Stimulated activated naive CD8-positive, alpha-beta T cell treated with anti-CD3 and anti-CD28 coated beads, Interleukin-15, amount 100 ng/mL, for 72 hours (primary cell): ENCODE data around the gene GPR62.
A peak's percentile ranks its signal among the peaks of the same experiment; 100 is the strongest.
"Not testable (repeated sequence)": the region's sequence is repeated elsewhere in the genome, so short reads cannot be mapped to it uniquely, and the experiment has no call there.

Experiments
- ATAC-seq: fragments of 150-1000 bp; cut with Tn5 transposase; 2 replicates; pipeline ENCODE4 v1.10.0; 2021; ENCODE audit warnings: mild to moderate bottlenecking, moderate library complexity
- DNase-seq, 2 donors: peaks; one replicate each; pipeline ENCODE4 v3.0.0; 2021 to 2022
- H3K27ac Mint-ChIP-seq, 2 donors: one replicate each; pipeline ENCODE4 v1.8.0; 2022; ENCODE audit warnings: mild to moderate bottlenecking in 2 of 2, mixed read lengths in 2 of 2, moderate library complexity in 2 of 2
- H3K27me3 Mint-ChIP-seq: one replicate; pipeline ENCODE4 v1.8.0; 2022; ENCODE audit warnings: mixed read lengths
- H3K4me1 Mint-ChIP-seq: one replicate; pipeline ENCODE4 v1.8.0; 2022; ENCODE audit warnings: mild to moderate bottlenecking, mixed read lengths
- H3K4me3 Mint-ChIP-seq, 2 donors: one replicate each; pipeline ENCODE4 v1.8.0; 2022; ENCODE audit warnings: mild to moderate bottlenecking in 2 of 2, mixed read lengths in 2 of 2, moderate library complexity in 1 of 2
- H3K9me3 Mint-ChIP-seq, 2 donors: one replicate each; pipeline ENCODE4 v1.8.0; 2022; ENCODE audit warnings: mixed read lengths in 2 of 2

The GPR62 gene

DNA sequence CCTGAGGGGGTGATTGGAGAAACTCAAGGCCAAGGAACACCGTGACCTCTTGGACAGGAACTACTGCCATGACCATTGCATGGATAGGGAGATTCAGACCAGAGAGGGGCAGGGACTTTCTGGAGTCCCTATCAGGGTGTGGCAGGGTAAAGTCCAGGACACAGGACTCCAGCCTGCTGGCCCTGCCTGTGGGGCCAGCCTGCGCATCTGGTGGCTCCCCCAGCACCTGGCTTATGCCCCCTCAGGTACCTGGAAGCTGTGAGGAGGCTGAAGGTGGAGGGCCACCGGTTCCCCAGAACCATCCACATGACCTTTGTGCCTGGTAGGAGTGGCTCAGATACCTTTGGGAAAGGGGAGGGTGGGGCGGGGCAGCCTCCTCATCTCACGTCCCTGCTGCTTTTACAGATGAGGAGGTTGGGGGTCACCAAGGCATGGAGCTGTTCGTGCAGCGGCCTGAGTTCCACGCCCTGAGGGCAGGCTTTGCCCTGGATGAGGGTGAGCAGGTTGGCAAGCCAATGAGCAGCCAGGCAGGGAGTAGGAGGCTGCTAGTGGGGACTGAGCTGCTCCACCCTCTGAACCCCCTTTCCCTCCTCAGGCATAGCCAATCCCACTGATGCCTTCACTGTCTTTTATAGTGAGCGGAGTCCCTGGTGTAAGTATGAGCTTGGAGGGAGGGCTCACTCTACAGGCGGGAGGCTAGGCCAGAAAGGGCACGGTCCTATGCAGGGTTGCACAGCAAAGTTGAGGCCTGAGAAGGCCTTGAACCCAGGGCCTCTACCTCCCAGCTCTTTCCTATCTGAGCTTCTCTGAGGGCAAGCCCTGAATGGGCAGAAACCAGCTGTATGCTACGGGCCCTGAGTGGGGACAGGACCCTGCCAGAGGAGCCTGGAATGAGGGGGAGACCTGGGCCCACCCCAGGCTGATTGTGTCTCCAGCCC lies 31.1 kb downstream of the GPR62 start:
- no peaks in the 10 kb centered on the region for H3K9me3 Mint-ChIP-seq
- H3K4me1 Mint-ChIP-seq: peaks cover 69% of the 10 kb centered on the region
- ATAC-seq: no peak
- H3K27me3 Mint-ChIP-seq: no peaks in the 10 kb centered on the region
- H3K4me3 Mint-ChIP-seq: no peak overlapping the region
- DNase-seq: no peak
- peak overlapping the region in 1 of 2 donors; percentile 9 for H3K27ac Mint-ChIP-seq

DNA sequence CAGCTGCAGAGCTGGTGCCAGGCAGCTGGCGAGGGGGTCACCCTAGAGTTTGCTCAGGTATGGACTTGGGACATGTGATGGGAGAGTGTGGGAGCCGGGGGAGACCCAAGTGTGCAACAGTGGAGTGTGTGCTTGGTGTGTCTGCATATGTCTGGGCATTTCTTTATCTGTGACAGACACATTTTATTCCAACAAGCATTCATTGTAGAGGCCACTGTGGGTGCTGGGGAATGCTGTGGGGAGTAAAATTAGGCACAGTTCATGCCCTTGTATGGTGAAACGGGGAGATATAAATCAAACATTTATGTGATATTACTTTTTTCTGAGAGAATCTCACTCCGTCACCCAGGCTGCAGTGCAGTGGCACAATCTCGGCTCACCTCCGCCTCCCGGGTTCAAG lies 32.4 kb downstream of the GPR62 start:
- Mint-ChIP-seq H3K9me3 (no peaks in the 10 kb centered on the region), H3K4me1 (peaks cover 69% of the 10 kb centered on the region), H3K27ac (no peak overlapping the region), H3K27me3 (no peaks in the 10 kb centered on the region), H3K4me3 (no peak overlapping the region)
- DNase-seq (no peak), ATAC-seq (no peak)

- Mint-ChIP-seq H3K4me3 (no peak overlapping the region), H3K27ac (peak overlapping the region; percentile 6 to 89), H3K9me3 (no peaks in the 10 kb centered on the region), H3K27me3 (no peaks in the 10 kb centered on the region), H3K4me1 (peaks cover 69% of the 10 kb centered on the region)
- DNase-seq: no peak
- no peak for ATAC-seq
Measured at GRCh38 chr3:51988286-51989146, 33.3 kb downstream of the GPR62 start.

GRCh38 chr3:51990501-51990971 lies 35.4 kb downstream of the GPR62 start:
- H3K9me3 Mint-ChIP-seq, H3K4me3 Mint-ChIP-seq, H3K27me3 Mint-ChIP-seq, ATAC-seq, DNase-seq: not testable (repeated sequence)
- Mint-ChIP-seq H3K4me1 (peaks cover 67% of the 10 kb centered on the region), H3K27ac (peak overlapping the region in 1 of 2 donors; percentile 12)

- Mint-ChIP-seq H3K27ac (no peak overlapping the region), H3K4me1 (peaks cover 63% of the 10 kb centered on the region), H3K9me3 (no peaks in the 10 kb centered on the region), H3K27me3 (no peaks in the 10 kb centered on the region), H3K4me3 (peak overlapping the region; percentile 1 to 92)
- ATAC-seq (no peak), DNase-seq (no peak)
Measured at GRCh38 chr3:51992017-51992682, 37.0 kb downstream of the GPR62 start.

- DNase-seq, ATAC-seq, H3K27me3 Mint-ChIP-seq, H3K9me3 Mint-ChIP-seq: not testable (repeated sequence)
- Mint-ChIP-seq H3K4me3 (peak overlapping the region; percentile 92 to 95), H3K27ac (peak overlapping the region in 1 of 2 donors; percentile 100), H3K4me1 (peaks cover 58% of the 10 kb centered on the region)
Measured at GRCh38 chr3:51993657-51994056, 38.5 kb downstream of the GPR62 start.

DNA sequence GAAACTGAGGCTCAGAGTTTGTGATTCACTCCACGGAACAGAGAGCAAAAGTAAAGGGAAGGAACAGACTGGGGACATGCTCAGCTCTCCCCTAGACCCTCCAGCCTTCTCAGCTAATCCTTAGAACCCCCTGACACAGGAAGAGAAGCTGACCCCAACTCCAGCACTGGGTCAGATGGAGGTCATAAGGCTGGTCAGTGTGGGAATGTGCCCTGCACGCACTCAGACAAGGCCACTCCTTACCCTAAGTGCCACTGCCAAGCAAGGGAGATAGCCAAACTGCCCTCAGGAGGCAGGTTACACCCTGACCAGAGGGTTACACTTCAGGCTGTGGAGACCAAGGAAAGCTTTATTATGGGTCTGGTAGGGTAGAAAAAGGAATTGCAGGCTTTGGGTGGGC lies 39.3 kb downstream of the GPR62 start:
- Mint-ChIP-seq H3K4me3 (peak overlapping the region; percentile 92 to 95), H3K9me3 (no peaks in the 10 kb centered on the region), H3K27me3 (peaks cover 8% of the 10 kb centered on the region), H3K4me1 (peaks cover 51% of the 10 kb centered on the region), H3K27ac (peak overlapping the region; percentile 100)
- ATAC-seq (no peak), DNase-seq (no peak)

GRCh38 chr3:51995346-51996163 lies 40.4 kb downstream of the GPR62 start, which contains the start of gene RPL29:
Gene RPL29 (minus strand): TSS chr3:51995895. CDS start chr3:51995461, 434 bp downstream.
- H3K27ac Mint-ChIP-seq: peak within 1 kb of the TSS; percentile 100
- H3K4me3 Mint-ChIP-seq: peak within 1 kb of the TSS; percentile 92 to 95
- peaks cover 51% of the 10 kb centered on the region for H3K4me1 Mint-ChIP-seq
- ATAC-seq (peak; percentile 96), DNase-seq (peak; percentile 88 to 94)
- H3K9me3 Mint-ChIP-seq: no peaks in the 10 kb centered on the region
- peaks cover 8% of the 10 kb centered on the region for H3K27me3 Mint-ChIP-seq

GRCh38 chr3:51997172-51997571 lies 42.0 kb downstream of the GPR62 start:
- no peak for DNase-seq
- Mint-ChIP-seq H3K27me3 (peaks cover 8% of the 10 kb centered on the region), H3K4me3 (no peak overlapping the region), H3K9me3 (no peaks in the 10 kb centered on the region), H3K27ac (no peak overlapping the region), H3K4me1 (peaks cover 46% of the 10 kb centered on the region)
- ATAC-seq: no peak

DNA sequence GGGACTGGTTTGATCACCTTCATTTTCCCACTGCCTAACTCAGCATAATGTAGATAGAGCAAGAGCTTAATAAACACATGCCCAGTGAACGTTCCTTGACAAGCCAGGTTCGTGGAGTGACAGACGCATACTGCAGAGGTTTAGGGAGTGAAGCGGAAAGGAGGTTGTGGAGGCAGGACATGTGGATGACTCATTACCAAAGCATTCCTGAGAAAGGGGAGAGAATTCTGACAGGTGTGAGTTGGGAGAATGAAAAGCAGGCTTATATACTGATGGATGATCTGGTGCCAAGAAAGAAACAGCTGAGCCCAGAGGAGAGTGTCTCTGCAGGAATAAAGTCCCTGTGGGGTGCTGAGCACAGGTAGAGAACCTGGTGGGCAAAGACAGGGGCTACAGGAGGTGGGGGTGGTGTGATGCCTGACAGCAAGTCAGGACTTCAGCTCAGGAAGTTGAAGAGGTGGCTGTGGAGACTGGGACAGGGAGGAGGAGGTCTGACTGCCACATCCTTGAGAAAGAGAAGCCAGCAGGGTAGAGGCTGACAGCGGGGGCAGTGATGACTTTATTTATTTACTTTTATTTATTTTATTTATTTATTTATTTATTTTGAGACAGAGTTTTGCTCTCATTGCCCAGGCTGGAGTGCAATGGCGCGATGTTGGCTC lies 42.9 kb downstream of the GPR62 start:
- peaks cover 37% of the 10 kb centered on the region for H3K4me1 Mint-ChIP-seq
- H3K9me3 Mint-ChIP-seq: no peaks in the 10 kb centered on the region
- DNase-seq (no peak), ATAC-seq (no peak)
- H3K27ac Mint-ChIP-seq: no peak overlapping the region
- peaks cover 8% of the 10 kb centered on the region for H3K27me3 Mint-ChIP-seq
- H3K4me3 Mint-ChIP-seq: no peak overlapping the region

- Mint-ChIP-seq H3K9me3 (no peaks in the 10 kb centered on the region), H3K27ac (no peak overlapping the region), H3K4me3 (no peak overlapping the region), H3K4me1 (peaks cover 30% of the 10 kb centered on the region), H3K27me3 (peaks cover 8% of the 10 kb centered on the region)
- DNase-seq (no peak), ATAC-seq (no peak)
Measured at GRCh38 chr3:51998774-51999173, 43.6 kb downstream of the GPR62 start.

DNA sequence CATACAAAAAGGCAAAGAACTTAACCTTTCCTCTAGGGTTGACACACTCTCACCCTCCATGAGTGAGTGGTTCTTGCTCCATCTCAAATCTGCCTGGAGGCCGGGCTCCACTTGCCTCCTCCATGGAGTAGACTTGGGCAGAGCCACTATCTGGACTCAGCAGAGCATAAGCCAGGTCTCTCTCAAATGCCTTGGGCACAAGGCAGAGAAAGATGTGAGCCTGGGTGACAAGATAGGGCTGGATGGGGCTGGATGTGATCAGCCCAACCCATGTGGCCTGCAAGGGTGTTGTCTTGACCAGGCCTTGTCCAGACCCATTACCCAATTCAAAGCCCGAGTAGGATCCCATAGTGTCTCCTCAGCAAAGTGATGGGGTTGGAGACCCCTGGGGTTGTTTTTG lies 44.7 kb downstream of the GPR62 start:
- no peak overlapping the region for H3K4me3 Mint-ChIP-seq
- peak overlapping the region in 1 of 2 donors; percentile 51 for H3K27ac Mint-ChIP-seq
- H3K4me1 Mint-ChIP-seq: peaks cover 19% of the 10 kb centered on the region
- DNase-seq (no peak), ATAC-seq (no peak)
- no peaks in the 10 kb centered on the region for H3K9me3 Mint-ChIP-seq
- H3K27me3 Mint-ChIP-seq: peaks cover 8% of the 10 kb centered on the region

DNA sequence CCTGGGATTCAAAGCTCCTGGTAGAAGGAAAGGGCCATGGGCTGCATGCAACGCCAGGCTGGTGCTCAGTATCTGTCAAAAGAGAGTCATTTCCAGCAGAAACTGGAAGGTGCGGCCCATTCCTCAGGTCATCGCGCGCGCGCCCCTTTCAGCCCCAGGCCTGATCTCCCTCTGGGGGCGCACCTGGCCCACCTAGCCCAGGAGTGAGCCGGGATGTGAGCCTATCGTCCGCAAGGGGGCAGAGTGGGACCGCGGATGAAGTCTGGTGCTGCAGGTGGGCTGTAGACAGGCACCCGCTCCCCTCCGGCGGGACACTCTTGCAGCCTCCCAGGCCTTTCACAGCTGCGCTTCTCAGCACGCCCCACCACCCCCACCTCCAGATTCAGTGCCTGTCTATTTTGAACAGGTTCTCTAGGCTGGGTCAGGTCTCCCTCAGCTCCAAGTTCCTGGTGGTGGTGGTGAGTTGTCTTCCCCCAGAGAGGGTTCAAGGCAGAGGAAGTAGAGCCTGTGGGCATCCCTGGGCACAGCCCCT lies 46.3 kb downstream of the GPR62 start:
- peaks cover 25% of the 10 kb centered on the region for H3K4me1 Mint-ChIP-seq
- peaks cover 8% of the 10 kb centered on the region for H3K27me3 Mint-ChIP-seq
- no peak overlapping the region for H3K27ac Mint-ChIP-seq
- peak; percentile 97 for ATAC-seq
- H3K4me3 Mint-ChIP-seq: peak overlapping the region in 1 of 2 donors; percentile 27
- DNase-seq: peak; percentile 90
- H3K9me3 Mint-ChIP-seq: no peaks in the 10 kb centered on the region

GRCh38 chr3:52002748-52003147 lies 47.6 kb downstream of the GPR62 start:
- Mint-ChIP-seq H3K27ac (no peak overlapping the region), H3K4me1 (peaks cover 25% of the 10 kb centered on the region), H3K9me3 (no peaks in the 10 kb centered on the region), H3K27me3 (peaks cover 8% of the 10 kb centered on the region), H3K4me3 (no peak overlapping the region)
- ATAC-seq: no peak
- no peak for DNase-seq
